NCI-H2171 treated with DMSO at 0.1 percent for 48 hours (cell line): ENCODE data around the gene ZNF324.
A peak's percentile ranks its signal among the peaks of the same experiment; 100 is the strongest.
"Not testable (repeated sequence)": the region's sequence is repeated elsewhere in the genome, so short reads cannot be mapped to it uniquely, and the experiment has no call there.

Experiments
- DNase-seq: peaks from one replicate; lab custom pipeline; 2025; lab: John Stamatoyannopoulos, UW

Gene ZNF324

DNA sequence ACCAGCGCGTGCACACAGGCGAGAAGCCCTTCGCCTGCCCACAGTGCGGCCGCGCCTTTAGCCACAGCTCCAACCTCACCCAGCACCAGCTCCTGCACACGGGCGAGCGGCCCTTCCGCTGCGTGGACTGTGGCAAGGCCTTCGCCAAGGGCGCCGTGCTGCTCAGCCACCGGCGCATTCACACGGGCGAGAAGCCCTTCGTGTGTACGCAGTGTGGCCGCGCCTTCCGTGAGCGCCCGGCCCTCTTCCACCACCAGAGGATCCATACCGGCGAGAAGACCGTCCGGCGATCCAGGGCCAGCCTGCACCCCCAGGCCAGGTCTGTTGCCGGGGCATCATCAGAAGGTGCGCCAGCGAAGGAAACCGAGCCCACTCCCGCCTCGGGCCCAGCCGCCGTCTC, 4.9 kb downstream of the ZNF324 start:
- no peak for DNase-seq

- no peak for DNase-seq
Measured at GRCh38 chr19:58473775-58474174, 6.9 kb downstream of the ZNF324 start.

DNA sequence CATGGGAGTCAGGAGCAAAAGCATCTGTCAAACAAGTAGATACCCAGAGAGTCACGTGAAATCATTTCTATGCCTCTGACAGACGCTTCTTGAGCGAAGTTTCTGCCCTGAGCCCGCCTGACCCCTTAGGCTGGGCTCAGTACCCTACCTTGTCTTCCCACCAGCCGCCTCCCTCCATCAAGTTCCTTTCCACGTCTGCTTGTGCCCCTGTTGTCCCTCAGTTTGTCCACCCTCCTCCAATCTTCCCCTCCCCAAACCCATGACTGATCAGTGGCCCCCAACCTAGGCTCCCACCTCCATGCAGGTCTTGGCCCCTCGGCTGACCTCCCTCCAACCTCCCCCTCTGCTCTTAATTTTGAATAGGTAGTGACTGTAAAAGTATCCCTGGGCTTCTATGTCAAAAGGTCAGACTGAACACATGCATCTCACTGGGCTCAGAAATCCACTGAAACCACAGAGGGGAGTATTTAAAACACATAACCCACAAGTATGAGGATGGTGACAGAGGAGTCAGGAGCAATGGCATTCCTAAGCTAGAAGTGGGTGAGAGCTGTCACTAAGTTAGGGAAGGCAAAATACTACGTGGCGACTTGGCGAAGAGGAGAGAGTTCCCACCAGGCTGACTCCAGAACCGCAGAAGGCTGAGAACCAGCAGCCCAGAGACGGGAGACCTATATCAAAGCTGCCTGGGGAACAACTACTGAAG, 7.6 kb downstream of the ZNF324 start:
- DNase-seq, result no peak

DNA sequence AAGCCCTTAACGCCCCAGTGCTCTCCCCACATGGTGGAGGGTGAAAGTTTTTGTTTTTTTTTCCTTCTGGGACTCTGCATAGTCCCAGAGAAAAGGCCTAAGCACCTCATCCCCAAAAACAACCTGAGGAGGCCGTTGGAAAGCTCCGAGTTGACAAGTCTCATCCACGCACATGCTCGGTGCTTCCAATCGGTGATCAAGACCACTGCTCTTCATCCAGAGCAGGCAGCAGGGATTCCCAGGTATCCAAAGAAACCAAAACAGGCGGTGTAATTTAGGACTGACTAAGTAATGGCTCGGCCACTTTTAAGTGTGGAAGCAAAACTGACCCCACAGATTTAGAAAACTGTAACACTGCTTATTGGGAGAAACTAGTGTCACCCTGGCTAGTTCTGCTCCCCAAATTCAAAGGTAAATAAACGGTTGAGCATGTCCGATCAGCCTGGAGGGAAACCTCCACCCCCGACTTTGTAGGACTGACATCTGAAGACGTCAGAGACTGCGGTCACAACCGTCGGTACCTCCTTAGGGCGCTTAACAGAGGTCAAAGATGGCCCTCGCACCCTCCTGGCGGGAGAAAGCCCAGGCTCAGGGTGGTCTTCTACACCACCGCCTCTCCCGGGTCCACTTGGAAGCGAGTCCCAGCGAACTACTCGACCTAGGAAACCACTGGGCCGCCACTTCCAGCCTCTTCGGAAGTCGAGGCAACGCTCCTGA, 8.3 kb downstream of the ZNF324 start:
- no peak for DNase-seq

GRCh38 chr19:58475714-58476497, 9.0 kb downstream of the ZNF324 start, which contains the start of gene ZNF446:
ZNF446 (plus strand) TSS chr19:58476352; CDS start chr19:58477219, 867 bp downstream.
- DNase-seq, result peak; percentile 96

GRCh38 chr19:58476498-58477015, 9.7 kb downstream of the ZNF324 start:
- no peak for DNase-seq

- DNase-seq, result no peak
Measured at GRCh38 chr19:58477130-58477529, 10.2 kb downstream of the ZNF324 start.

DNA sequence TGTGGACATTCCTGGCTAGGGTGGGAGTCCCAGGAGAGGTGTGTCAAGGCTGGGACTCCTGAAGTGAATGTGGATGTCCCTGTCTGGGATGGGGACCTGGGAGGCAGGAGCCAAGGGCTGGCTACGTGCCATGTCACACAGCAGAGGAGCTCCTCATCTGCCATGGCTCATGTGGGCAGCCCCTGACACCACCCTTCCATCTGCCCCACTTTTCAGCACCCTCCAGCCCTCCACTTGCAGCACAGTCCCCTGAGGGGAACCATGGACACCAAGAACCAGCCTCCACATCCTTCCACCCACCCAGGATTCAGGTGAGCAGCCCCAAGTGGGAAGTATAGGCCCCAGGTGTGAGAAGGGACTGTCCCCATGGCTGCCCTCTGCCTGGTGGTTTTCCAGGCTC, 11.0 kb downstream of the ZNF324 start:
- no peak for DNase-seq

DNA sequence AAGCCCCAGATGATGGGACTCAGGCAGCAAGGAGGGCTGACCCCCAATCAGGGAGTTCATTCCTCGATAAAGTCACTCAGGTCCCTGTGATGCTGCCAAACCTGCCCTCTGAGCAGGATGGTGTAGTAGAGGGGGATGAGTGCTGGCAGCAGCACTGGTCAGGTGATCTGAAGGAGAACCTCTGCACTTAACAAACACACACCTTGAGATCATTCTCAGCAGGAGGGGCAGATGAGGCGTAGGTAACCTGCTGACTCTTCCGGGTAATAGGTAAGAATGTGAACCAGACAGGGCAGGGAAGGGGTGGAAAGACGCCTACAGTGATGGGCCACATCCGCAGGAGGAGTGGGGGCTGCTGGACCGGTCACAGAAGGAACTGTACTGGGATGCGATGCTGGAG, 12.4 kb downstream of the ZNF324 start:
- no peak for DNase-seq

DNA sequence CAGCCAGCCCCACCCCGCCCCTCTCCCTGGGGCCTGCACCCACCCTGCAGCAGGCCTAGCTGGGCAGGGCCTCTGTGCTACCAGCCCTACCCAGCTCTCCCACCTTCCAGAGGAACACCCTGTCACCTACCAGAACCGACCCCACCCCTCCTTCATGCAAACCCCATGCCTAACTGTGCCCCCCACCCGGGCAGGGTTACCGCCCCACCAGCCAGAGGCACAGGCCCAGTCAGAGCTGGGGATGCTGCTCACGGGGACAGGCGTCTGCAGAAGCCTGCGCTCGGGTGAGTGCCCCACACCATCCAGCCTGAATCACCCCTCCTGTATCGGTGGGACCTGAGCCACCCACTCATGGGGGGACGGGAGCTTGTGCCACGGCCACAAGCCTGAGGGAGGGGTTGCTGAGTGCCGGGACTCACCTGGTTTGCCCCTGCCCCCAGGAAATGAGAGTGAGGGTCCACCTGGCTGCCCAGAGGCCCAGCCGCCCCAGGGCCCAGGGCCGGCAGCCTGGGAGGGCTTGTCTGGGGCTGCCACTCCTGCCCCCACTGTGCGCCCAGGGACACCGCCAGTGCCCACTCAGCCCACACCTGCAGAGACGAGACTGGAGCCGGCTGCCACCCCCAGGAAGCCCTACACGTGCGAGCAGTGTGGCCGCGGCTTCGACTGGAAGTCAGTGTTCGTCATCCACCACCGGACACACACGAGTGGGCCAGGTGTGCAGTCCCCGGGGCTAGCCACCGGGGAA, 13.0 kb downstream of the ZNF324 start:
- DNase-seq, result no peak

GRCh38 chr19:58480481-58480830, 13.6 kb downstream of the ZNF324 start:
- no peak for DNase-seq

DNA sequence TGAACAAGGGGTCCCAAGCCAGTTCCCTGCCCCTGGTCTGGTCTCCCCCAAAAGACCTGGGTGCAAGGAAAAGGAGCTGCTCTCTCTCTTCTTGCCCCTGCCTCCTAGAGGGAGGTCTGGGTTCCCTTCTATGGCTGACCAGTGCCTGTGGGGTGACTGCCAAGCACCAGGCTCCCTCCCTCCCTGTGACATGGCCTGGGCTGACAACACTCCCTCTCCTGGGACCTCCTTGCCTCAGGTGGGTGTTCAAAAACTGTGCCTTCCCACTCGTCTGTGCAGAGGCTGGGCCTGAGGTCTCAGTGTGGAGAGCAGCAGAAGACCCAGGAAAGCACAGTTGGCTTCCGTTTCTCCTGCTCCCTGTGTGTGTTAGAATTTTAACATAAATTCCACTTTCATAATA, 14.0 kb downstream of the ZNF324 start:
- DNase-seq, result no peak

DNA sequence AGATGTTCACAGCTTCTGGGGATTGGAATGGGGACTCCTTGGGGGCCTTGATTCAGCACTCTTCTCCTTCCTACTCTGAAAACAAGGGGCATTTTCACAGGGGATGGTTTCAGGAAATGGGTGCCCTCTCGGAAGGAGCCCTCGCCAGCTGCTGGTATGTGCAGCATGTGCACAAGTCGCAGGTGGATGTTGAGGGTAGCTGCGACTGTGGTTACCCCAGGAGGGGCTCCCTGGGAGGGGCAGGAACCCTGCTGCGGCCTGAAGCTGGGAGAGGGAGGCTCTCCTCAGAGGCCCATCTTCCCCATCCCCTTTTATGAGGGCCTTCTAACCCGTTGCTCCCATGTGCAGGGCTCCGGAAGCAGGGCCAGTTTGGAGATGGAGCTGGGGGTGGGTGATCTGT, 15.5 kb downstream of the ZNF324 start:
- no peak for DNase-seq

DNA sequence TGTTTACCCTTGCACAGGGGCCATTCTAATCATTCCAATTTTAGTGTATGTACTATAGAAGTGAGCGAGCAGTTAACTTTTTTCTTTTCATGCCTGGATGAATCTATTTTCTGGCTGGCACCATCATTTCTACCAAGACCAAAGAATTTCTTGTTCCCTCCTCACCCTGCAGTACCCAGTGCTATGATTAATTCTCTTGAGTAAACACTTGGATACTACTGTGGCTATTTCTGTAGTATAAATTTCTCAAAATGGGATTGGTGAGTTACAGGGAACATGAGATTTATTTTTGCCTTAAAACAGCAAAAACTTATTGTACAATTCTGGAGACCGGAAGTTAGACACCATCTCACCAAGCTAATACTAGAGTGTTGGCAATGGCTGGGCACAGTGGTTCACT, 16.9 kb downstream of the ZNF324 start:
- DNase-seq, result no peak

- DNase-seq, result not testable (repeated sequence)
Measured at GRCh38 chr19:58484349-58484748, 17.5 kb downstream of the ZNF324 start.

- no peak for DNase-seq
Measured at GRCh38 chr19:58491393-58491792, 24.5 kb downstream of the ZNF324 start.

- no peak for DNase-seq
Measured at GRCh38 chr19:58492265-58492664, 25.4 kb downstream of the ZNF324 start.

GRCh38 chr19:58497634-58498170, 30.8 kb downstream of the ZNF324 start:
- no peak for DNase-seq

GRCh38 chr19:58498316-58499020, 31.6 kb downstream of the ZNF324 start:
- DNase-seq, result no peak

DNA sequence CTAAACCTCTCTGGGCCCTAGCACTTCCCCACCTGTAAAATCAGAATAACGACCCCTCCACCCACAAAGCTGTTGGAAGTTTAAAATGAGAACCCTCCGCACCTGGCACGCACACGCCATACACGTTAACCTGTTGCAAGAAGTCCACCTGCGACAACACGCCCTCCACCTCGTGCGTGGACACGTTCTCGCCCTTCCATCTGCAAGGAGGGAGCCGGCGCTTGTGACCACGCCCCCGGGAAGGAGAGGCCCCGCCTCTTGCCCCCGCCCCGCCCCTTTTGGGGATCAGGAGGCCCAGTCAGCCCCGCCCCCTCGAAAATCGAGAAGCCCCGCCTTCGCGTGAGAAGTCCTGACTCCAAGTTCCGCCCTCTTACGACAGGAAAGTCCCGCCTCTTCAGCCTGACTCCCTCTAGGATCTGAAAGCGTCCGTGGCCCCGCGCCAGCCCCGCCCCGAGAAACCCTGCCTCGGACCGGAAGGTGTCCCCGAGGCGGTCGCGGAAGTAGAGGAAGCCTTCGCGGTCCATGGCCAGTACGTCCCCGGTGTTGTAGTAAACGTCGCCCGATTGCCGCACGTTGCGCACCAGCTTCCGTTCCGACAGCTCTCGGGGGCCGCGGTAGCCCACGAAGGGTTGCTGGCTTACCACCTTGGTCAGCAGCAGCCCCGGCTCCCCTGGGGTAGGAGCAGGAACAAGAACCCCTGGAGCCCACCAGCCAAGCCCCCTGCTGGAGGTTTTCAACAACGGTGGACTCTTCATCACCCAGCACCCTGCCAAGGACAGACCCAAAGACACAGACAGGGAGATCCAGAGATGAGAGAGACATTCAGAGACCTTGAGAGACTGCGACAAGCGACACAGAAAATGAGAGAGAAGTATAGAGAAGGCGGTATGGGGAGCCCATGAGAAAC, 32.4 kb downstream of the ZNF324 start:
- peak; percentile 98 for DNase-seq
